OCI-LY1 (cell line): ENCODE measurements around the gene TNS3.
A peak's percentile ranks its signal among the peaks of the same experiment; 100 is the strongest.

Experiments
- H2AFZ ChIP-seq: fragments of 200-600 bp; sonication (generic), shearing (Covaris generic); 2 replicates; pipeline ENCODE4 v1.6.0; 2014; ENCODE audit warnings: antibody characterized with exemption, mild to moderate bottlenecking, low read length
- H3F3A ChIP-seq: fragments of 200-600 bp; sonication (generic), shearing (Covaris generic); 2 replicates; pipeline ENCODE4 v1.6.0; 2014; ENCODE audit warnings: mild to moderate bottlenecking, antibody characterized with exemption, low read length, moderate library complexity; ENCODE audit not compliant: insufficient read depth
- H3K27ac ChIP-seq: fragments of 200-600 bp; sonication (generic); 2 replicates; pipeline ENCODE4 v1.5.1; 2014; ENCODE audit warnings: low read length, mixed run types, mild to moderate bottlenecking, low read depth; ENCODE audit not compliant: poor library complexity, severe bottlenecking
- H3K27me3 ChIP-seq: fragments of 200-600 bp; sonication (generic); 2 replicates; pipeline ENCODE4 v1.6.0; 2014; ENCODE audit warnings: antibody characterized with exemption, mild to moderate bottlenecking, low read length, moderate library complexity; ENCODE audit not compliant: insufficient read depth
- H3K36me3 ChIP-seq: fragments of 200-600 bp; sonication (generic); 2 replicates; pipeline ENCODE4 v1.6.1; 2014; ENCODE audit warnings: mild to moderate bottlenecking, antibody characterized with exemption, low read length, moderate library complexity, mixed read lengths; ENCODE audit not compliant: insufficient read depth
- H3K4me1 ChIP-seq: fragments of 200-600 bp; sonication (generic); 2 replicates; pipeline ENCODE4 v1.5.1; 2014; ENCODE audit warnings: mild to moderate bottlenecking, low read length, moderate library complexity; ENCODE audit not compliant: insufficient read depth, severe bottlenecking
- H3K4me2 ChIP-seq: fragments of 200-600 bp; sonication (generic), shearing (Covaris generic); 2 replicates; pipeline ENCODE4 v1.6.1; 2014; ENCODE audit warnings: low read length
- H3K4me3 ChIP-seq: fragments of 200-600 bp; sonication (generic); 2 replicates; pipeline ENCODE4 v1.5.1; 2014; ENCODE audit warnings: low read length, low read depth, mild to moderate bottlenecking, mixed read lengths; ENCODE audit not compliant: poor library complexity, severe bottlenecking
- H3K79me2 ChIP-seq: fragments of 200-600 bp; shearing (Covaris generic); 2 replicates; pipeline ENCODE4 v1.6.1; 2016; ENCODE audit warnings: mixed run types, low read length, mixed read lengths; ENCODE audit not compliant: insufficient read depth
- H3K9ac ChIP-seq: fragments of 200-600 bp; sonication (generic), shearing (Covaris generic); 2 replicates; pipeline ENCODE4 v1.6.1; 2014; ENCODE audit warnings: mild to moderate bottlenecking, low read length, mixed read lengths
- H3K9me2 ChIP-seq: fragments of 200-600 bp; sonication (generic), shearing (Covaris generic); 2 replicates; pipeline ENCODE4 v1.6.1; 2014; ENCODE audit warnings: low read depth, mild to moderate bottlenecking, low read length, mixed read lengths
- H3K9me3 ChIP-seq: fragments of 200-600 bp; shearing (Covaris generic); 2 replicates; pipeline ENCODE4 v1.6.1; 2014; ENCODE audit warnings: low read length, mixed read lengths
- H4K20me1 ChIP-seq: fragments of 200-600 bp; sonication (generic), shearing (Covaris generic); 2 replicates; pipeline ENCODE4 v1.6.0; 2016; ENCODE audit warnings: mild to moderate bottlenecking, low read length; ENCODE audit not compliant: insufficient read depth
- CTCF ChIP-seq: fragments of 200-600 bp; sonication (generic), shearing (Covaris generic); IDR thresholded peaks from 2 replicates; pipeline ENCODE4 v1.5.1; 2017; ENCODE audit warnings: mild to moderate bottlenecking, antibody characterized with exemption, low read length, moderate library complexity, mixed read lengths
- EZH2 ChIP-seq: fragments of 200-600 bp; sonication (generic), shearing (Covaris generic); IDR thresholded peaks from 2 replicates; pipeline ENCODE4 v1.8.0; 2017; ENCODE audit warnings: borderline replicate concordance, mixed run types, mild to moderate bottlenecking, antibody characterized with exemption, low read length, moderate library complexity, mixed read lengths

Gene TNS3

GRCh38 chr7:47513741-47514241, 68.1 kb downstream of the TNS3 start:
- Histone ChIP-seq H3K27ac (peak overlapping the region; percentile 4), H3K27me3 (no peaks in the 10 kb centered on the region), H3F3A (no peaks in the 10 kb centered on the region), H3K4me1 (no peaks in the 10 kb centered on the region), H3K4me3 (no peak overlapping the region), H3K4me2 (no peak overlapping the region), H2AFZ (no peak overlapping the region), H4K20me1 (no peaks in the 10 kb centered on the region), H3K9me3 (no peaks in the 10 kb centered on the region), H3K9ac (no peak overlapping the region), H3K9me2 (no peaks in the 10 kb centered on the region), H3K79me2 (peaks cover 25% of the 10 kb centered on the region), H3K36me3 (peaks cover 76% of the 10 kb centered on the region)
- TF ChIP-seq EZH2 (no peak), CTCF (no peak)

GRCh38 chr7:47512481-47513176, 69.3 kb downstream of the TNS3 start:
- no peak overlapping the region for H2AFZ ChIP-seq
- no peak overlapping the region for H3K4me2 ChIP-seq
- H3K27me3 ChIP-seq = no peaks in the 10 kb centered on the region
- no peak for TF ChIP-seq CTCF
- no peak for TF ChIP-seq EZH2
- no peaks in the 10 kb centered on the region for H3K9me3 ChIP-seq
- no peak overlapping the region for H3K4me3 ChIP-seq
- H3K79me2 ChIP-seq = peaks cover 25% of the 10 kb centered on the region
- H3K9me2 ChIP-seq = no peaks in the 10 kb centered on the region
- no peaks in the 10 kb centered on the region for H3F3A ChIP-seq
- no peaks in the 10 kb centered on the region for H3K4me1 ChIP-seq
- H3K27ac ChIP-seq = no peak overlapping the region
- H4K20me1 ChIP-seq = no peaks in the 10 kb centered on the region
- peaks cover 73% of the 10 kb centered on the region for H3K36me3 ChIP-seq
- H3K9ac ChIP-seq = no peak overlapping the region

GRCh38 chr7:47511699-47512370, 70.1 kb downstream of the TNS3 start:
- no peak overlapping the region for H3K4me2 ChIP-seq
- H3K79me2 ChIP-seq = peaks cover 25% of the 10 kb centered on the region

More at GRCh38 chr7:47511699-47512370, 70.1 kb downstream of the TNS3 start:
- Histone ChIP-seq H3K27me3 (no peaks in the 10 kb centered on the region), H3K9ac (no peak overlapping the region), H3F3A (no peaks in the 10 kb centered on the region), H3K4me1 (no peaks in the 10 kb centered on the region), H2AFZ (no peak overlapping the region), H3K9me3 (no peaks in the 10 kb centered on the region), H3K4me3 (no peak overlapping the region), H3K36me3 (peaks cover 73% of the 10 kb centered on the region), H4K20me1 (no peaks in the 10 kb centered on the region), H3K9me2 (no peaks in the 10 kb centered on the region), H3K27ac (no peak overlapping the region)
- TF ChIP-seq EZH2 (no peak), CTCF (no peak)
